ENCODE data around the gene ABCA9. TPM values are rescaled to one million over a fixed set of nuclear protein-coding genes. Genes with fewer than 3 reads are reported as not detected.

ABCA9 gene
- total and polyA plus RNA-seq, 12 donors: 3.8 to 38.6 (median 9.3) TPM

DNA sequence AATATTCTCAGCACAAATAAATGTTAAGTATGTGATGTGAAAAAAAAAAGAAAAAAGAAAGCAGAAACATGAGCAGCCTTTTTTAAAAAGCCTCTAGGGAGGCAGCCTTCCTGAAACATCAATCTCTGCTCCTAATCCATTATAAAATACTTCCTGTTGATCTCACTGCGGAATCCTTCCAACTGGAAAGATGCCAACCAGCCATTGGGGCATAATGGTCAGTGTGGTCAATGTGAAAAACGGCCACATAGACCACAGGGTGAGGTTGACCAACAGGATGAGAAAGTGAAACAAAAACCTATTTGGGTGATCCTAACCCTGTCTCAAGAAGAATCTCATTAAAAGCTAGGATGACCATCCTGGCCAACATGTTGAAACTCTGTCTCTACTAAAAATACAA lies 79.4 kb downstream of the ABCA9 start:
- Histone ChIP-seq H3K27ac (peak overlapping the region in 8 of 10 donors; percentile 3 to 51 (median 17)), H3K4me3 (peak overlapping the region in 1 of 10 donors; percentile 13), H3K4me1 (peaks cover 0 to 13% (median 0%) of the 10 kb centered on the region in 9 donors), H3K9me3 (no peaks in the 10 kb centered on the region), H3K27me3 (peaks cover 0 to 4% (median 0%) of the 10 kb centered on the region in 7 donors), H3K36me3 (peaks cover 0 to 34% (median 0%) of the 10 kb centered on the region in 9 donors)
- no peak for TF ChIP-seq CTCF (IDR thresholded peaks at IDR 0.05)
- DNase-seq (peak in 1 of 2 donors; percentile 67), ATAC-seq (peak in 7 of 8 donors; percentile 42 to 82 (median 57))
- 24 to 31% methylated on average over 2 of the region's 2 CpGs for WGBS, 2 donors
- intact Hi-C loops (cut with DNase I): loop anchor here in 1 of 10 donors (10.0 kb wide), 1 partner anchor 254 kb away; no protein-coding TSS in a partner anchor

DNA sequence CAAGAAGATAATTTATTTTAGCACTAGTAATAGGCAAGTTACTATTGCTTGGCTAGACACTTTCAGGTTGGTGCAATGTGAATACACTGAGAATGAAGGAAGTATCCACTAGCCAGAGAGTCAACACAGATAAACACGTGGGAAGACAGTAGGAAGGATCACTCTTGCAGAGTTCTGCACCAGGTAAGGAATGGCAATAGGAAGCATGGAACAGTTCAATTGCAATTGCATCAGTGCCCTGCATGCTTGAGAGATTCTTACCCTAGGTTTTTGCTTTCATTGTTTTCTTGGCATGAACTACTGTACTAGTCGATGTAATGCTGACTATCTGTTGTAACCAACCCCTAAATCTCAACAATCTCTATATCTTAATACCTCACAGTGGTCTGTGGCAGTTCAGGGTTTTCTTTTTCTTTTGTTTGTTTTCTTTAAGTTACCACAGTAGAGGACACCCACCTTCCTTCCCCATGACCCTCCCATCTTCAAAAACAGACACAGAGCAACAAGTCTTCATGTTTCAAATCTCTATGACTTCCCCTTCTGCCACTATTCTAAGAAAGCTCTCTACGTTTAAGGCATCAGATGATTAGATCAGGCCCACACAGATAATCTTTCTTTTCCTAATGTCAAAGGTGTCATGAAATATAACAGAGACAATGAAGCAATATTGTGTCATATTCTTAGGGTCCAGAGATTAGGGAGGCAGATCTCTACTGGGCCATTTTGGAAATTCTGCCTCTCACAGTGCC lies 87.5 kb downstream of the ABCA9 start:
- DNase-seq (no peak), ATAC-seq (peak in 1 of 8 donors; percentile 21)
- no peaks in the 10 kb centered on the region for H3K9me3 ChIP-seq
- peaks cover 0 to 4% (median 0%) of the 10 kb centered on the region in 7 donors for H3K27me3 ChIP-seq
- peaks cover 0 to 6% (median 0%) of the 10 kb centered on the region in 9 donors for H3K4me1 ChIP-seq
- WGBS, 2 donors: 32 to 42% methylated on average over 3 of the region's 3 CpGs
- no peak overlapping the region for H3K4me3 ChIP-seq
- no peak for TF ChIP-seq CTCF (IDR thresholded peaks at IDR 0.05)
- H3K27ac ChIP-seq: no peak overlapping the region
- intact Hi-C loops (cut with DNase I): loop anchor here in 9 of 10 donors (2.0 to 10.0 kb wide), 5 partner anchors 181 to 262 kb away; no protein-coding TSS in a partner anchor
- H3K36me3 ChIP-seq: peaks cover 0 to 35% (median 0%) of the 10 kb centered on the region in 9 donors

GRCh38 chr17:68972119-68972704 lies 88.5 kb downstream of the ABCA9 start:
- DNase-seq (no peak), ATAC-seq (peak in 5 of 8 donors; percentile 49 to 66 (median 56))
- no peaks in the 10 kb centered on the region for H3K9me3 ChIP-seq
- H3K36me3 ChIP-seq: peaks cover 0 to 29% (median 0%) of the 10 kb centered on the region in 9 donors
- peak overlapping the region in 3 of 10 donors; percentile 18 to 38 (median 24) for H3K27ac ChIP-seq
- intact Hi-C loops (cut with DNase I): loop anchor here in 9 of 10 donors (2.0 to 10.0 kb wide), 5 partner anchors 180 to 263 kb away; no protein-coding TSS in a partner anchor
- 44 to 55% methylated on average over 4 of the region's 4 CpGs for WGBS, 2 donors
- TF ChIP-seq CTCF (IDR thresholded peaks at IDR 0.05): peak; percentile 21 to 70 (median 61)
- H3K4me1 ChIP-seq: peaks cover 0 to 6% (median 0%) of the 10 kb centered on the region in 9 donors
- H3K4me3 ChIP-seq: no peak overlapping the region
- peaks cover 0 to 4% (median 0%) of the 10 kb centered on the region in 7 donors for H3K27me3 ChIP-seq

- peaks cover 0 to 6% (median 0%) of the 10 kb centered on the region in 9 donors for H3K4me1 ChIP-seq
- 83 to 85% methylated on average over 5 of the region's 5 CpGs for WGBS, 2 donors
- TF ChIP-seq CTCF (IDR thresholded peaks at IDR 0.05): no peak
- no peak for ATAC-seq
- DNase-seq: no peak
- no peaks in the 10 kb centered on the region for H3K9me3 ChIP-seq
- intact Hi-C loops (cut with DNase I): loop anchor here in 2 of 10 donors (5.0 to 10.0 kb wide), 2 partner anchors 192 to 266 kb away; no protein-coding TSS in a partner anchor
- peak overlapping the region in 2 of 10 donors; percentile 26 to 39 for H3K27ac ChIP-seq
- H3K4me3 ChIP-seq: no peak overlapping the region
- no peaks in the 10 kb centered on the region for H3K27me3 ChIP-seq
- peaks cover 0 to 2% (median 0%) of the 10 kb centered on the region in 9 donors for H3K36me3 ChIP-seq
Measured at GRCh38 chr17:68969101-68969500, 91.6 kb downstream of the ABCA9 start.

All from heart right ventricle (tissue), 16 donors.